Trophoblast cell (in vitro differentiated cells and primary cell): ENCODE results near the gene CTSH.

Experiments used
- DNase-seq, 2 donors: peaks; one replicate each; pipeline ENCODE4 v3.0.0-alpha.2; 2016
- H2AFZ ChIP-seq: 2 replicates; pipeline ENCODE4 v1.6.1; 2013; ENCODE audit warnings: low read length, moderate library complexity, mild to moderate bottlenecking; ENCODE audit not compliant: insufficient read depth, poor library complexity
- H2AK5ac ChIP-seq: 2 replicates; pipeline ENCODE4 v1.6.1; 2013; ENCODE audit warnings: mild to moderate bottlenecking, low read length
- H2BK120ac ChIP-seq: 2 replicates; pipeline ENCODE4 v1.6.1; 2013; ENCODE audit warnings: low read length, mild to moderate bottlenecking, moderate library complexity; ENCODE audit not compliant: insufficient read depth, poor library complexity
- H2BK12ac ChIP-seq: 2 replicates; pipeline ENCODE4 v1.6.1; 2013; ENCODE audit warnings: mild to moderate bottlenecking, low read length, moderate library complexity
- H2BK5ac ChIP-seq: 2 replicates; pipeline ENCODE4 v1.6.1; 2013; ENCODE audit warnings: low read length, low read depth, moderate library complexity, mild to moderate bottlenecking; ENCODE audit not compliant: poor library complexity
- H3K14ac ChIP-seq: 2 replicates; pipeline ENCODE4 v1.6.1; 2013; ENCODE audit warnings: mild to moderate bottlenecking, low read length
- H3K18ac ChIP-seq: 2 replicates; pipeline ENCODE4 v1.6.1; 2013; ENCODE audit warnings: mild to moderate bottlenecking, low read length
- H3K23ac ChIP-seq: 2 replicates; pipeline ENCODE4 v1.6.1; 2013; ENCODE audit warnings: low read length
- H3K27ac ChIP-seq: 2 replicates; pipeline ENCODE4 v1.5.1; 2013; ENCODE audit warnings: low read depth, mild to moderate bottlenecking, inconsistent platforms, low read length, moderate library complexity
- H3K27me3 ChIP-seq: 2 replicates; pipeline ENCODE4 v1.6.1; 2013; ENCODE audit warnings: inconsistent platforms, mild to moderate bottlenecking, low read length, moderate library complexity; ENCODE audit not compliant: insufficient read depth
- H3K36me3 ChIP-seq, 2 experiments: 1 replicate in 1 of 2; 2 replicates in 1 of 2; pipeline ENCODE4 v1.6.1; 2013; ENCODE audit warnings: low read length in 2 of 2, mild to moderate bottlenecking in 2 of 2, moderate library complexity in 1 of 2; ENCODE audit not compliant: insufficient read depth in 2 of 2, control insufficient read depth in 1 of 2
- H3K4ac ChIP-seq: 2 replicates; pipeline ENCODE4 v1.6.1; 2013; ENCODE audit warnings: low read depth, mild to moderate bottlenecking, low read length, moderate library complexity
- H3K4me1 ChIP-seq, 2 experiments: 1 replicate in 1 of 2; 2 replicates in 1 of 2; pipeline ENCODE4 v1.6.1; 2013; ENCODE audit warnings: low read length in 2 of 2, mild to moderate bottlenecking in 2 of 2, moderate library complexity in 1 of 2; ENCODE audit not compliant: insufficient read depth in 2 of 2, control insufficient read depth in 1 of 2
- H3K4me2 ChIP-seq: 2 replicates; pipeline ENCODE4 v1.6.1; 2013; ENCODE audit warnings: inconsistent platforms, mild to moderate bottlenecking, low read length, moderate library complexity
- H3K4me3 ChIP-seq: 2 replicates; pipeline ENCODE4 v1.5.1; 2013; ENCODE audit warnings: mild to moderate bottlenecking, low read depth, low read length, inconsistent platforms
- H3K79me1 ChIP-seq: one replicate; pipeline ENCODE4 v1.6.1; 2013; ENCODE audit warnings: low read length
- H3K79me2 ChIP-seq: 2 replicates; pipeline ENCODE4 v1.6.1; 2013; ENCODE audit warnings: low read length, mild to moderate bottlenecking; ENCODE audit not compliant: control insufficient read depth, insufficient read depth, poor library complexity
- H3K9ac ChIP-seq: 2 replicates; pipeline ENCODE4 v1.6.1; 2013; ENCODE audit warnings: mild to moderate bottlenecking, low read length
- H3K9me3 ChIP-seq: 2 replicates; pipeline ENCODE4 v1.6.1; 2013; ENCODE audit warnings: low read depth, mild to moderate bottlenecking, control low read depth, inconsistent platforms, low read length; ENCODE audit not compliant: insufficient read depth
- H4K12ac ChIP-seq: 2 replicates; pipeline ENCODE4 v1.6.1; 2013; ENCODE audit warnings: low read depth, mild to moderate bottlenecking, low read length, moderate library complexity
- H4K8ac ChIP-seq: 2 replicates; pipeline ENCODE4 v1.6.1; 2013; ENCODE audit warnings: low read depth, mild to moderate bottlenecking, low read length, moderate library complexity
- H4K91ac ChIP-seq: one replicate; pipeline ENCODE4 v1.6.1; 2013; ENCODE audit warnings: low read depth, mild to moderate bottlenecking, low read length, moderate library complexity
- WGBS: extraction: QIAGEN DNeasy Blood & Tissue Kit; methylation state at CpG from one replicate; pipeline ENCODE4 v1.1.7; 2013; ENCODE audit warnings: missing lambda C conversion rate; ENCODE audit not compliant: insufficient read length, insufficient coverage; ENCODE audit errors: extremely low coverage; 5-methylcytosine and 5-hydroxymethylcytosine counted together

CTSH gene

DNA sequence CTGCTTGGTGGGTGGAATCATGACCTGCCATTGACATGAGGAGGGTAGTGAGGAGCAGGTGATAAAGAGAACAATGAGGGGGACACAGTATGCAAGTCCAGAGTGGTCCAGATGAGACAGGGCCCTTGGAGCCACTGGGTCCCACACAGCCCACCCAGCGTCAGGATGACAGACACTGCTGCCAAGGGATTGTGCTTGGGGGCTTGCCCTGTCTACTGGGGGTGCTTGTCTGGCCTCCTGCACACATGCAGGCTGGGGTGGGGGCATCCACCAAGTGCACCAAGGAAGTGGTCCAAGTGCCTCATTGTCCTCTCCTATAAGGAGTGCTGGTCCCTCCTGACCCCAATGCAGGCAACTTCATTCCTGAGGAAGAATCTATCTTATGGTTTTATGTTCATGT is 39.2 kb upstream of the CTSH start:
- no peak overlapping the region for H3K4me3 ChIP-seq
- H3K79me1 ChIP-seq: peaks cover 6% of the 10 kb centered on the region
- H3K79me2 ChIP-seq: no peaks in the 10 kb centered on the region
- H2AFZ ChIP-seq: no peak overlapping the region
- no peak overlapping the region for H4K8ac ChIP-seq
- H3K23ac ChIP-seq: no peak overlapping the region
- H3K9me3 ChIP-seq: peaks cover 2% of the 10 kb centered on the region
- no peak overlapping the region for H4K12ac ChIP-seq
- H3K4me2 ChIP-seq: no peak overlapping the region
- H3K27ac ChIP-seq: no peak overlapping the region
- no peak overlapping the region for H3K18ac ChIP-seq
- peaks cover 7 to 10% of the 10 kb centered on the region in 2 experiments for H3K4me1 ChIP-seq
- no peak overlapping the region for H2BK120ac ChIP-seq
- DNase-seq: no peak
- no peak overlapping the region for H2AK5ac ChIP-seq
- H4K91ac ChIP-seq: no peak overlapping the region
- H3K4ac ChIP-seq: no peak overlapping the region
- no peak overlapping the region for H3K9ac ChIP-seq
- no CpG with 5 or more reads among the region's 1 CpG for WGBS
- no peak overlapping the region for H2BK12ac ChIP-seq
- no peaks in the 10 kb centered on the region for H3K27me3 ChIP-seq
- H3K36me3 ChIP-seq: peaks cover 0 to 2% of the 10 kb centered on the region in 2 experiments
- no peak overlapping the region for H2BK5ac ChIP-seq
- H3K14ac ChIP-seq: no peak overlapping the region

DNA sequence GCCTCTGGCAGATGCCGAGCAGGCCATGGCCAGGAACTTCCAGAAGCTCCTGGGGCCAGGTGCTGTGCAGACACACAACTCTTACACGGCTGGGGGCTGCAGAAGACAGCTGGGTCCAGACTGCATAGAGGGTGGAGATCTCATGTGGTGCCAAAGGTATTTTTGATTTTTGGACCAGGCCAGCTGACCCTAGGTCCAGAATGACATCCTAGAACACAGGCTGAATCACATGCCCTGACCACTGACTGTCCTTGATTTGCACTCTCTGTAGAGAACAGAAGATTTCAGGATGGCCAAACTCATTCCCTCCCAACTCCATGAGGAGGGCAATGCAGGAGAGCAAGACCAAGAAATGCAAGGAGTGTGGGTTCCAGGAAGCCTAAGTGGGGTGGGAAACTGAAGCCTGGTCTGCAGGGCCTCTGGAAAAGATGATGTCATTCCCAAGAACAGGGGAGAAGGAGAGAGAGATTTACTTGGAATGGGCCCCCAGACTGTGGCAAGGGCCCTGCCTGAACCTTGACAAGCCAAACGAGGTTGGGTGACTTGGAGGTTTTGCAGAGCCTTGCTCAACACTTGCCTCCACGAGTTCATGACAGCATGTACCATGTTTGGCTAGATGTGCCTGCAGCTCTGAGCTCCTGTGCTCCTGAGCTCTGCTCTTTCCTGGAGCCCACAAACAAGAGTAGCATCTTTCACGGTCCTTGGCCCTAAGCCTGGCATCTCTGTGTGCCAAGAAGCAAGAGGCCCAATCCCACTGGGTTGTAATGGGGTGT is 38.5 kb upstream of the CTSH start:
- Histone ChIP-seq H3K4ac (no peak overlapping the region), H3K18ac (no peak overlapping the region), H3K36me3 (peaks cover 0 to 2% of the 10 kb centered on the region in 2 experiments), H3K14ac (no peak overlapping the region), H2BK120ac (no peak overlapping the region), H3K4me3 (no peak overlapping the region), H3K9ac (no peak overlapping the region), H3K79me1 (peaks cover 3% of the 10 kb centered on the region), H3K79me2 (no peaks in the 10 kb centered on the region), H4K12ac (no peak overlapping the region), H4K91ac (no peak overlapping the region), H3K4me2 (no peak overlapping the region), H3K23ac (no peak overlapping the region), H2AK5ac (no peak overlapping the region), H2AFZ (no peak overlapping the region), H4K8ac (no peak overlapping the region), H3K9me3 (peaks cover 2% of the 10 kb centered on the region), H3K4me1 (peaks cover 4 to 6% of the 10 kb centered on the region in 2 experiments), H2BK5ac (no peak overlapping the region), H3K27me3 (no peaks in the 10 kb centered on the region), H3K27ac (no peak overlapping the region), H2BK12ac (no peak overlapping the region)
- no CpG with 5 or more reads among the region's 5 CpGs for WGBS
- peak in 1 of 2 donors; percentile 2 for DNase-seq

DNA sequence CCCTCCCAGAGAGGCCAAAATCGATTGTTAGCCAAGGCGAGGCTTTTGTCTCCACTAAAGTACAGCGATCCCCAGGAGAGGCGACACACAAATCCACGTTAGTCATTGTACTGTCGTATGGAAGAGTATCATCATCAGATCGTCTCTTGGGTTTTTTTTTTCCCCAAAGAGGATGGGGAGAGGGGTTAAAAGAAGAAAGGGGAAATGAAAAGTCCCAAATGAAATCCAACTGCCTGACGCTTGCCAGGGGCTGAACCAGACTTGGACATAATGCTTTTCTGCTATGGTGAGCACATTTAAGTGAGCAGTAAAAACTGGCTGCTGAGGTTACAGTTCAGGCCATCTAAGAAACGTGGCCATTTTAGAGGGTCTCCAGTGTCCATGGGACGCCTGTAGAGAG is 37.9 kb upstream of the CTSH start:
- Histone ChIP-seq H4K12ac (no peak overlapping the region), H2AK5ac (no peak overlapping the region), H3K79me1 (no peaks in the 10 kb centered on the region), H3K9me3 (peaks cover 2% of the 10 kb centered on the region), H3K9ac (no peak overlapping the region), H3K18ac (no peak overlapping the region), H3K36me3 (peaks cover 0 to 2% of the 10 kb centered on the region in 2 experiments), H3K4me1 (peaks cover 0 to 3% of the 10 kb centered on the region in 2 experiments), H3K79me2 (no peaks in the 10 kb centered on the region), H3K4ac (no peak overlapping the region), H3K27ac (no peak overlapping the region), H3K4me2 (no peak overlapping the region), H2BK120ac (no peak overlapping the region), H4K91ac (no peak overlapping the region), H4K8ac (no peak overlapping the region), H3K23ac (no peak overlapping the region), H2BK12ac (no peak overlapping the region), H3K27me3 (no peaks in the 10 kb centered on the region), H3K14ac (no peak overlapping the region), H2BK5ac (no peak overlapping the region), H2AFZ (no peak overlapping the region), H3K4me3 (no peak overlapping the region)
- WGBS: no CpG with 5 or more reads among the region's 10 CpGs
- peak in 1 of 2 donors; percentile 6 for DNase-seq

DNA sequence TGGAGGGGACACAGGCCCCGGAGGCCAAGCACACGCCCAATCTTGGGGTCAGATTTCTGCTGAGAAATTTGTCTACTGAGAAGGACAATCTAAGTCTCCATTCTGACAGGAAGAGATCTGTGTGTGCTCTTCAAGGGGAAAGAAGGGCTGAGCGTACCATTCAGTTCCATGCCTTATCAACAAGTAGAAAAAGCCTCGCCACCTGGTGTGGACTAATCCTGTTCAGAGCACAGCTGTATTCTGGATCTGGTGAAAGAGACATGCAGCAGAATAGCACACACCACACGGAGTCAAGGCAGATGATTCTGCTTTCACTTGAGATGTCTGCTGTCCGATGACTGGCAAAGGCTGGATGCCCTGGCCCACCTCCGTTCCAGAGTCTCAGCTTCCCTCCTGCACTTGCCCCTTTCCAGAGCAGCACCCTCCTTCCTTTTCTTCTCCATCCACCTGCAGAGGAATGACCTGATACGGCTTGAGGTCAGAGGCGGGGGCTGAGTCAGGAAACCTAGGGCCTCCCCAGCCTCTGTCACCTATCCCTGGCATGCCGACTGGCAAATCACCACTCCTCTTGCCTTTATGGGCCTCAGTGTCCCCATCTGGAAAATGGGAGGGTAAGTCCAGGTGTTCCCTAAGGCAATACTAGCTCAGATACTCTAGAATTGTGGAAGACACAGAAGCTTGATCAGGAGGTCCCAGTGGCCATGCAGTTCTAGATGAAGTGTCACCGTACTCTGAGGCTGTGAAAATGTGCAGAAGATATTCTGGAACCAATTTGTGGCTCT is 36.9 kb upstream of the CTSH start:
- H3K27ac ChIP-seq: no peak overlapping the region
- no peak overlapping the region for H2BK5ac ChIP-seq
- H3K9ac ChIP-seq: no peak overlapping the region
- H2BK12ac ChIP-seq: no peak overlapping the region
- no peak overlapping the region for H4K8ac ChIP-seq
- no peak overlapping the region for H3K23ac ChIP-seq
- H3K18ac ChIP-seq: no peak overlapping the region
- H3K4me2 ChIP-seq: no peak overlapping the region
- no peak overlapping the region for H2BK120ac ChIP-seq
- H3K4me3 ChIP-seq: no peak overlapping the region
- peaks cover 0 to 3% of the 10 kb centered on the region in 2 experiments for H3K4me1 ChIP-seq
- H3K79me1 ChIP-seq: no peaks in the 10 kb centered on the region
- H3K79me2 ChIP-seq: no peaks in the 10 kb centered on the region
- DNase-seq: no peak
- WGBS: no CpG with 5 or more reads among the region's 11 CpGs
- no peak overlapping the region for H3K4ac ChIP-seq
- H3K14ac ChIP-seq: no peak overlapping the region
- no peak overlapping the region for H4K91ac ChIP-seq
- H2AK5ac ChIP-seq: no peak overlapping the region
- no peaks in the 10 kb centered on the region for H3K27me3 ChIP-seq
- peaks cover 2% of the 10 kb centered on the region for H3K9me3 ChIP-seq
- no peak overlapping the region for H2AFZ ChIP-seq
- H3K36me3 ChIP-seq: peaks cover 0 to 2% of the 10 kb centered on the region in 2 experiments
- H4K12ac ChIP-seq: no peak overlapping the region
